Hematopoietic multipotent progenitor cell treated with erythropoietin and hydrocortisone succinate and interleukin-3 and kit ligand, for 15 days (in vitro differentiated cells): ENCODE results near the gene MACO1.

ENCODE experiments used
- DNase-seq: peaks from one replicate; pipeline ENCODE4 v3.0.0-alpha.2; 2015; ENCODE audit warnings: low spot score

MACO1 gene

GRCh38 chr1:25524568-25525360 is 94.1 kb downstream of the MACO1 start:
- no peak for DNase-seq

DNA sequence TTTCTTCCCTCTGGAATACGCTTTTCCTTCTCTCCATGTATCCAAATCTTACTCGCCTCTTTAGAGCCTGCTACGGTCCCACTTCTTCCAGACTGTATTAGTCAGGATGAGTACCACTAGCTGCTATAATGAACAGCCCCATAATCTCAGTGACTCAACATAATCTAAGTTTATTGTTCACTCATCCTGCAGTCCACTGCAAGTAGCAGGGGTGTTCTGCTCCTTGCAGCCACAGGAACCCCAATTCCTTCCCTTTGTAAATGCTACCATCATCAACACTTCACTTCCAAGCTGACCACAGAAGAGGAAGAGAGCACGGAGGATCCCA is 94.6 kb downstream of the MACO1 start:
- DNase-seq, result no peak

DNA sequence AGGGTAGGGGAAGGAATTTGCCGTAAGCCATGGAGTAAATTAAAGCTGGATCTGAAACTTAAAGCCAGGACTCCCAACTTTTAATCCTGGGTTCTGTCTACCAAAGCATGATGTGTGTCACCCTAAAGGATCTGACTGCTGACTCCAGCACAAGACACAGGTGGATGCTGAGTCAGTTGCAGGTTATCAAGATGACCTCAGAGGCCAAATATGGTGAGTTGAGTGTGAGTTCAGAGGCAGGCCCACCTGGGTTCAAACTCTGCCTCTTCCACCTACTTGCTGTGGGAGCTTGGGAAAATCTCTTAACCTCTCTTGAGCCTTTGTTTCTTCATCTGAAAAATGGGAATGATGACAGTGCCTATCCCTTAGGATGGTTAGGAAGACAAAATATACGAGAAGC is 96.1 kb downstream of the MACO1 start:
- no peak for DNase-seq

GRCh38 chr1:25527226-25527846 is 96.6 kb downstream of the MACO1 start:
- no peak for DNase-seq

DNA sequence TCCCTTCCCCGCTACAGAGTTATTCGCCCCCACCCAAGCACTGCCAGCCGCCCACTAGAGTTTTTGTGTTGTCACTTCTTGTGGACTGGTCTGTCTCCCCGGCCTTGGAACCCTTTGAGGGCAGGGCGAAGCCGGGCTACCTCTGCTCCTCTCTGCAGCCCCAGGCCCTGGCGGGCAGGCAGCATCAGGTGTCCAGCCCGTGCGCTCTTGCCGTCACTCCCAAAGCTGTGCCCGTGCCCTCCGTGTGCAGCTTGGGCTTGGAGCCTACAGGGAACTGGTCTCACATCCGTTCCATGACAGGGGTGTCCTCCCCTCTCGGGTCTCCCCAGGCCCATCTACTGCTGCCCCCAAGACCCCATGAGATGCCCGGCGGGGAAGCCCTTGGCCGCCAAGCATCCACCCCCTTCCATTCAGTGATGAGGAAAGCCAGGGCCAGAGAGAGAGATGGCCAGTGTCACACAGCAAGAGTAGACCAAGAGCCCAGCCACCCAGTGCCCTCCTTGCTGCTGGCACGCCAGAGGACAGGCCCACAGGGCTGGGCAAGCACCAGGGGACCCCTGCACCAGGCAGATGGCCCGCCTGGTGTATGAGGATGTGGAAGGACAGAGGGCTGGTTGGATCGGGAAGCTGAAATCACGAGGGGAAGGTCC is 97.4 kb downstream of the MACO1 start:
- DNase-seq, result no peak

DNA sequence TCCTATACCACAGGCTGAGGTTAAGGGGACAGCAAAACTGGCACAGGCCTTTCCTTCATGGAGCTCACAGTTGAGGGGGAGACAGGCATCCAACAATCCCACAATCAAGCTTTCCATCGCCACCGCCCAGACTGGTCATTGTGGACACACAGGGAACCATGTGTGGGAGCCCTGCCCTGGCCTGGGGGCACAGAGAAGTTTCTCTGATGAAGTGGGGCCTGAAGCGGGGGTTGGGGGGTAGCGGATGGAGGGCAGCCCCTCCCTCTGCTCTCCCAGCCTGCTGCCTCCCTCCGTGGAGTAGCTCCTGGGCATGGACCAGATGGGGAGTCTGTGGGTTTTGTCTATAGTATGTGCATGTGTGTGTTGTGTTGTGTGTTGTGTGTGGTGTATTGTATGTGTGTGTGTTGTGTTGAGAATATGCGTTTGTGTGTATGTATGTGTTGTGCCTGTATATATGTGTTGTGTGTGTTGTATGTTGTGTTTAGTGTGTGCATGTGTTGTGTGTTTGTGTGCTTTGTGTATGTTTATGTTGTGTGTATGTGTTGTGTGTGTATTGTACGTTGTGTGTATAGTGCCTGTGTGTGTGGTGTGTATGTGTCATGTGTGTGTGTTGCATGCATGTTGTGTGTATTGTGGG is 98.3 kb downstream of the MACO1 start:
- no peak for DNase-seq

DNA sequence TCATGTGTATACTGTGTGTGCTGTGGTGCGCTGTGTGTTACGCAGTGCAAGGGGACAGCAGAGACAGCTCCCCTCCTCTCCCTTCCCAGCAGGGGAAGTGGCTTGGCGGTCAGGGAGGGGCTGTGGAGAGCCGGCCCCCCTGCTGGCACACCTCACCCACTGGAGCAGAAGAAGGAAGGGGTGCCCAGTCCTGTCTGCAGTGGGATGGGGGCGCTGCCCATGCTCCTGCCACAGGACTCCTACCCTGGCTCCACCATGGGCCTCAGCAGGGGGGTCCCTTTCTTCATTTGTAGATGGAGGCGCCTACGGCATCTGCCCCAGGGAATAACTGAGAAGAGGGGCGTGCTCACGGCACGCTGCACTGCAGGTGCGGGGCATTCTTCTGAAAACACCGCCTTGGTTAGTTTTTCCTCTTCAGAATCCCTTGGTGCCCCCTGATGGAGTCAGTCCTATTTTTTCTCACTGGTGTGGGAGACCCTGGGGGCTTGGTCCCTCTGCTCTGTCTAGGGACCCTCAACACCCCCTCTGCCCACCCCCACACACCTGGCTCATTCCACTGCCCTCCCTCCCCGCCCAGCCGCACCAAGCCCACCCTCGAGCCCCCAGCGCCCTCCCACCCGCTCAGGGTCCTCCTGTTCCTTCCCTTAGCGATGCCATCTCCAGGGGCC is 99.0 kb downstream of the MACO1 start:
- DNase-seq, result no peak

GRCh38 chr1:25530186-25531081 is 99.7 kb downstream of the MACO1 start:
- no peak for DNase-seq

- no peak for DNase-seq
These were observed 100.4 kb downstream of the MACO1 start for GRCh38 chr1:25531082-25531461.

DNA sequence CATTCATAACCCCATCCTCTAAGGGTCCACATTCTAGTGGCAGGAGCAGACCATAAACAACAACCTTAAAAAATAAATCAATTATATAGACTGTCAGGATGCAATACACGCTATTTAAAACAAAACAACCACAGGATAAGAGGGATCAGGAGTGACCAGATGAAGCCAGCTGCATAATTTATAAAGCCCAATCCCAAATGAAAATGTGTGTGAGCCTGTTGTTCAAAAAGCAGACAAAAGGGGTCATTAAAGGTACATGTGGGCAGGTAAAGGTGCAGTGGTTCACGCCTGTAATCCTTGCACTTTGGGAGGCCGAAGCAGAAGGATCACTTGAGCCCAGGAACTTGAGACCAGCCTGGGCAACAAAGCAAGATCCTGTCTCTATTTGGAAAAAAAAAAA is 102.3 kb downstream of the MACO1 start:
- no peak for DNase-seq

- DNase-seq, result no peak
These were observed 103.2 kb downstream of the MACO1 start for GRCh38 chr1:25533775-25534409.

GRCh38 chr1:25534410-25534788 is 103.7 kb downstream of the MACO1 start:
- DNase-seq, result no peak

DNA sequence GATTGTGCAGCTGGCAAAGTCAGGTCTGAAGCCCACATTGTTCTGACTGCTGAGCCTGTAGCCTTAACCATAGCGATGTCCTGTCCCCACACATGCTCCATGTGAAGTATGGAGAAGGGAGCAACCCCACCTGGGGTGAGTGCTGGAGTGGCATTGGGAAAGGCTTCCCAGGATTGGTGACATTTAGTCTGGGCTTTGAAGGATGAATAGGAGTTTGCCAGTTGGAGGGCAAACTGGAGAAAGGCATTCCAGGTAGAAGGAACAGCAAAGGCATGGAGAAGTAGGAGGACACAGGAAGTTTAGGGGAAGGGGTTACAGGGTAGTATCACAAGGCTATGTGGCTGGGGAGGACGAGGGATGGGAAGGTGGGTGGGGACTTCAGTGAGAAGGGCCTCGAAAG is 105.4 kb downstream of the MACO1 start:
- no peak for DNase-seq

DNA sequence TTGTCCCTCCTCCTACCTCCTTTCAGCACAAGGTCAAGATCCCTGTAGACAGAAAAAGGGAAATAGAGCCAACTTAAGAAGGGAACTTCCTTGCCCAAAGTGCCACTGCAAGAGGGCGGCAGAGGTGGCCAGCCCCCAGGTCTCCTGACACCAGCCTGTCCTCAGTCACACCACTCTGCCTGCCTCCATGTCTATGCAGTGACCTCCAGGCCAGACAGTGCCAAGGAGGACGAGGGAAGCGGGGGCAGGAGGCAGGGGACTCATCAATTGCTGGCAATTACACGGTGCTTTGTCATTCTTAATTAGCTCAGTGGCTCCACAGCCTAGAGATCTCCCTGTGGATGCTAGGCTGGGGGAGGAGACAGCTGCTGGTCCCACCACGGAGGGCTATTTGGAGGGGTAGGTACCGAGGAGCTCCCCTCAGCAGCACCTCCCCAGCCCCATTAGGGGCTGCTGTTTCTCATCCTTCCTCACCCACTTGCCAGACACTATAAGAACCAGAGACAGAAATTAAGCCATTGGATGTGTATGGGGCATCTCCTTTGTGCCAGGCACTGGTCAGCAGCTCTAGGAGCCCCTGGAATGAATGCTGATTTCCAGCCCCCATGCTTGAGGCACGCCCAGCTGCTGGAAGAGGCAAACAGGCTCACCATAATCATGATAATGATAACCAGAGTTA is 106.6 kb downstream of the MACO1 start:
- DNase-seq, result no peak

GRCh38 chr1:25538191-25538767 is 107.6 kb downstream of the MACO1 start:
- no peak for DNase-seq

DNA sequence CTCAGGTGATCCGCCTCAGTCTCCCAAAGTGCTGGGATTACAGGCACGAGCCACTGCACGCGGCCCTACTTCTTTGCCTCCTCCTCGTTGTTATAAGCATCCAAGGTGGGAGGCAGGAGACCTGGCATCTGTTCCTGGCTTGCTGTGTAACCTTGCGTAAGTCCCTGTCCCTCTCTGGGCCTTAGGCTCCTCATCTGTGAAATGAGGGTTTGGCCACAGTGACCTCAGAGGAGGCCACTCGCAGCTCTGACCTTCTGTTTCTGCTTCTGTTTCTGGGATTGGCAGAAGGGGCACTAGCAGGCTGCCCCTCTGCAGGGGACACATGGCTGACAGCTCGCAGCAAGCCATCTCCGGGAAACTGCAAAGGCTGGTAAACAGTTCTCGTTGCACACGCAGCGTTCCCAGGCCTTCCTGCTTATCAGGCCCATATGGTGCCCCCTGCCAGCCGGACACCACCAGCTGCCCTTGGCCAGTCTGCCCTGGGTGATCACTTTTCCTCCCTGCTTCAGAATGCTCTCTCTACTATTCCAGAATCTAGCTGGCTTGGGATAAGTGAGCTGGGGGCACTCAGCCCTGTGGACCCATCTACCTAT is 110.1 kb downstream of the MACO1 start:
- DNase-seq, result no peak

DNA sequence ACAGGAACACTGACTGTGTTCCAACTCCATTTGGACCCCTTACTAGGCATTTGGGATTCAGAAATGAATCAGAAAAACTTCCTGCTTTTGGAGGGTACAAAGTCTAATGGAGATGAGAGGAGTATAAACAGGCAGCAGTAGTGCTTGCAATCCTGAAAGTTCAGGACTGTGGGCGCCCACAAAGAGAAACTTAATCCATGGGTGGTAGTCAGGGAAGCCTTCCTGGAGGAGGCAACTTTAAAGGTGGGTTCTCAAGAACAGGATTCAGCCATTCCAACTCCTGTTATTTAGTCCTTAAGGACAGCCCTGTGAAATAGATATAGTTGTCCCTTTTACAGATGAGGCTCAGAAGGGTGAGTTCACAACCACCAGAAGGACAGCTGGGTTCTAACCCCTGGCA is 110.7 kb downstream of the MACO1 start:
- no peak for DNase-seq

DNA sequence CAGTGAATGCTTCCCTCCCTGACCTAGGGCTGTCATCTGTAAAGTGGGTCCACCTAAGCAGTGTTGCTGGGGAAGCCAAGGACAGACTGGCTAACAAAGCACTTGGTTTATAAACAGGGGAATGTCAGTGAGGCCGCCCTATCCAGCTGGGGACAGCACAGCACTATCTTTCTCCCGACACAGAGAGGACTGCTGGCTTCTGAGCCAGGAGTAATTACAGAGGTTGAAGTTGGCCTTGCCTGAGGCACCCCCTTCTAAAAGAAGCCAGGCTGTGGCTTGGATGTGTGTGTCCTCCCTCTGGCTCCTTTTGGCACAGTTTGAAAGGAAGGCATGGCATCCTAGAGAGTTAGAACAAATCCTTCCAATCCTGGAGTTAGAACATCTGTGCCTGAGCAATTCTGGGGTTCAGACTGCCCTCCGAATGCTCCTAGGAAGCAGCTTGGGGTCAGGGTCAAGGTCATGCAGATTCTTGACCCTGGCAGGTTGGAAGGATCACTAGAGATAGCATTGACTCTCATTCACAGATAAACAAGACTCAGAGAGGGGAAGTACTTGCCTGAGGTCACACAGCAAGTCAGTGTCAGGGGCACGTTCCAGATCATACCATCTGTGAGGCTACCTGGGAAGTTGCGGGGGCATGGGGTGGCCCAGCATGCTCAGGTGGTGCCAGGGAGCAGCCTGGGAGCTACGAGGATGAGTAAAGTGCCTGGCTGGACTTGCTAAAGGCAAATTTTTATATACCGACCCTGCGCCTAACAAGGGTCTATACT is 111.4 kb downstream of the MACO1 start:
- DNase-seq, result no peak

DNA sequence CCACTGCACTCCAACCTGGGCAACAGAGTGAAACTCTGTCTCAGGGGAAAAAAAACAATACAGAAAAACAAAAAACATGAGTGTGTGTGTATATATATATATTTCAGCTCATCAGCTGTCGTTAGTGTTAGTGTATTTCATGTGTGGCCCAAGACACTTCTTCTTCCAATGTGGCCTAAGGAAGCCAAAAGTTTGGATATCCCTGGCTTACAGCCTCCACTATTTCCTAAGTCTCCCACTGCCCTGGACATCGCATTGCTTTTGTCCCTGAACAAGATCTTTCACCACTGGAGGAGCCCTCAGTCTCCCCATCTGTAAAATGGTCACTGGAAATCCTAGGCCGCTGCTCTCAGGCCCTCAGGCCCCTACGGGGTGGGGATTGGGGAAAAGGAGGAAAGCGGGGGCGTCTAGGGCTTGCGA is 112.3 kb downstream of the MACO1 start:
- DNase-seq, result no peak
